ENCODE measurements around the gene STAMBPL1.
A peak's percentile ranks its signal among the peaks of the same experiment; 100 is the strongest.
"Not testable (repeated sequence)": the region's sequence is repeated elsewhere in the genome, so short reads cannot be mapped to it uniquely, and the experiment has no call there.

The STAMBPL1 gene

GRCh38 chr10:88858491-88858890, 21.6 kb upstream of the STAMBPL1 start:
- no peak for DNase-seq

GRCh38 chr10:88861036-88861435, 19.0 kb upstream of the STAMBPL1 start:
- DNase-seq: no peak

DNA sequence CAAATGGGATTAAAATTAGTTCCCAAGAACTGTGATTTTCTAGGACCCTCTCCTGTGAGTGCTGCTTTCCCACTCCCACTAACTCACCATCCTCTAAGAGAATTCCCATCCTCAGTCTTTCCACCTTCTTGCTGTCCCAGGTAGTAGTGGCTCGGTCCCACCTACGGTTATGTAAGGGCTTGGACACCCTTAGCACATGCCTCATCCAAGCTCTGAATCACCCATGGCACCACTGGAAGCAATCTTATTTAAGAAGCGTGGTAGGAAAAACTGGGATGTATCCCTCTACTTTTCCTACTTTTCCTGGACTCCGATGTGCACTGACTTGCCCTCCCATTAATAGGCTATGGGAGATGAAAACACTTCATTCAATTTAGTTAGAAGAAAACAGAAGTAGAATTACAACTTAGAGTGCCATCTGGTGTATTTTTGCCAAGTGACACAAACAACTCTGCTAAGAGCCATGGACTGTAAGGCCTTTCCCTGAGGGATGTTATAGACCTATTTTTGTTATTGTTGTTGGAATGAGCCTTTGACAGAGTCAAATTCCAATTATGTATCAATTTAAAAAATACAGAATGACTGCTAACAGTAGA, 14.7 kb upstream of the STAMBPL1 start:
- no peak for DNase-seq

- no peak for DNase-seq
Measured at GRCh38 chr10:88866454-88866853, 13.6 kb upstream of the STAMBPL1 start.

- DNase-seq: no peak
Measured at GRCh38 chr10:88870089-88870488, 10.0 kb upstream of the STAMBPL1 start.

- DNase-seq: no peak
Measured at GRCh38 chr10:88873757-88874156, 6.3 kb upstream of the STAMBPL1 start.

GRCh38 chr10:88874281-88874680, 5.8 kb upstream of the STAMBPL1 start:
- no peak for DNase-seq

DNA sequence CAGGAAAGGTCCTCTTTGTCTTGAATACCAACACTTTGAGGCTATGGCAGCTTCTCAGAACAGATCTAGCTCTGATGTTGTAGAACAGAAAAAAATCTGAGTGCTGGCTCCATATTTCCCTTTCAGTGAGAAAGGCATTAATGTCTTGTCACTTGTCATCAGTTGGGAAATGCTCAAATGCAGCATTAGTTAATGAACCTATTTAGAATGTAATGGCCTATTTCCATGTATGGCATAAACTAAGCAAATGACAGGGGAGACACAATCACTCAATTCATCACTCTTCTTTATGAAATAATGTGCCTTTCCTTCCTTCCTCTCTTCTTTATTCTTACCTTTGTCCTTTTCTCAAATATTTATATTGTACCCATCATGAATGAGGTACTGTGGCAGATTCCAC, 5.0 kb upstream of the STAMBPL1 start:
- no peak for DNase-seq

DNA sequence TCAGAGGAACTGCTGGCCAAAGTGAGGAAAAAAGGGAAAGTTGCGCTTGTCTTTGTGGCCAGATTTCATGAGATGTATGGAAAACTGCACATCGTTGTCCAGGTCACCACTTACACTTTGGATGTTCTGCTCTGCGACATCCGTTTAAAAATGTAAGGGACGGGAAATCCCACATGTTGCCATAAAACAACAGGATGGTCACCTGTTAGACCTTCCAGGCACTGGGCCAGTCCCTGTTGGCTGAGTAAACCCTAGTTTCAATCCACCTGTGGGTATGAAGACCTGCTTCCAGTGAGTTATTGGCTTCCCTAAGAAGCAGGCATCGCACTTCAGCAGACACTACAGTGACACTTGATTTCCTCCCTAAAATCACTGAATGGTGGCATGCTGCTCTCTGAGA, 2.7 kb upstream of the STAMBPL1 start:
- DNase-seq: no peak

DNA sequence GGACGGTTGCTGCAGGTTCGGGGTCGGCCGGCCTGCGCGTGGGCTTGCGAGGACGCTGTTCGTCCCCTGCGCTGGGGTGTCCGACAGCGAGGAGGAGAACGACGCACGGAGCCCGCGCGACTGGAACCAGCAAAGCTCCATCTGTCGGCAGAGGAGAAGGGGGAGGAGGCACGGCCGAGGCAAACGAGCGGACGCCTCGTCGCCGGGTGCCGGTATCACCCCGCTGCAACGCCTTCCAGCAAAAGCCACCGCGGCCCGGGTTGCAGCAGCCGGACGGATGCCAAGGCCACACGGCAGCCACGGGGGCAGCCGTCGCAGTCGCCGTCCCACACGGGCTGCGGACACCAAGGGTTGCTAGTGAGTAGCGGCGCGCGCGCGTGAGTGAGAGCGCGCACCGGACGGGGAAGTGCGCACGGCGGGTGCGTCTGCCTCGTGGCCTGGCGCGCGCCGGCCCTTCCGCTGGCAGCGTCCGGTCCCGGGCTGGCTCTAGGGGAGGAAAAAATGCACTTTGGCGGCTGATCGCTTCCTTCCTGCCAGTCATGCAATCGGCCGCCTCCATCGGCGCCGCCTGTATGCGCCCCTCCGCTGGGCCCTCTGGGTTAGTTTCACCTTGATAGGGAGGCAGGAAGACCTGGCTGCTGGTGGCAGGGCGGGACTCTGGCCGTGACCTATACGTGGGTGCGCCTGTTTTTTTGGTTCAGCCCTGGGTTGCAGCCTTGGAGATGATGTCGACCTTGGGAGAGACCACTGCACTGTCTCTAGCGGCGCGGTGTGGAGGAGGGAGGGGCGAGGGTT, 434 bp downstream of the STAMBPL1 start:
- DNase-seq: peak; percentile 54 to 60

DNA sequence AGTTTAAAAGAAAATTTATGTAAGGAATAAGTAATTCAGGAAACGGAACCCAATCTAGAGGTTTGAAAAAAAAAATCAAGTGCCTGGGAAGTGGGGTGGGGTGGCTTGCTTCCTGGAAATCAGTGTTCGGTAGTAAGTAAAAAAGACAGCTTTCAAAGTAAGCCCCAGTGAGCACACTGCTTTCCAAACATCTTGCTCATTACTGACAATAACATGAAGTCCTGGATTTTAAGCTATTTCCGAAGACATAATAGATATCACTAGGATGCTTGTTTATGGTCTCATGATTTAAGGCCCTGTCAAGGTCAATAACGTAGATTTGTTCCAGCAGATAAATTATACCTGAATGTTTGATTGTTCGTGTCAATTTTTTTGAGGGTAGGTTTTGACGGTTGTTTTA, 1.3 kb downstream of the STAMBPL1 start:
- DNase-seq: no peak

DNA sequence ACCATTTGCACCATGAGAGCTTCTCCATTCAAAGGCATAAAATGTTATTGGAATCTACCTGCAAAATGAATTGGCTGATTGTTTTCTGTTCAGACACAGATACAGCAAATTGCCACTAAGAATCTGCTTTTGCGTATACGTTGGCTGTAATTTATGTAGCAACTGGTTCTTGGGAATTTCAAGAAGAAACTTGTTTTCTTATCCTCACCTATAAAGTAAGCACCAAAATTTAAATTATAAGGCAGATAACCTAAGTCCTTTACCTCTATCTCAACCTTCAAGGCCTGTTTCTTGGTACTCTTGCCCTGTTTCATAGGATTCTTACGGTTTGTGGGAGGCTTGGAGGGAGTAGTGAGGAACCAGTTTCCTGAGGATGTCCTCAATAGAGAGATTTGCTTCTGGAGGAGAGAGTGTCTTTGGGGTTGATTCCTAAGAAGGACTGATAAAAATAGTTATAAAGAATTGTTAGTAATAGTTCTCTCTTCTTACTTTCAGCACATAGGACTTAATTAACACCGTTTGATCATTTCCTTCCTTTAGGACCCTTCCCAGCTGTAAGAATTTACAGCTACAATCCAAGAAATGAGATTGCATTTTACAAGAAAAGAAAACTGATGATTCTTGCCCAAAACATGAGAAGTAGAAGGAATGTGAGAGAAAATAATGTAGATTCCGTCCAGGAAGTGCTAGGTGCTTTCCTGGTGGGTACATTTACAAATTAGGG, 2.0 kb downstream of the STAMBPL1 start:
- no peak for DNase-seq

GRCh38 chr10:88882646-88883447, 2.8 kb downstream of the STAMBPL1 start:
- not testable (repeated sequence) for DNase-seq

DNA sequence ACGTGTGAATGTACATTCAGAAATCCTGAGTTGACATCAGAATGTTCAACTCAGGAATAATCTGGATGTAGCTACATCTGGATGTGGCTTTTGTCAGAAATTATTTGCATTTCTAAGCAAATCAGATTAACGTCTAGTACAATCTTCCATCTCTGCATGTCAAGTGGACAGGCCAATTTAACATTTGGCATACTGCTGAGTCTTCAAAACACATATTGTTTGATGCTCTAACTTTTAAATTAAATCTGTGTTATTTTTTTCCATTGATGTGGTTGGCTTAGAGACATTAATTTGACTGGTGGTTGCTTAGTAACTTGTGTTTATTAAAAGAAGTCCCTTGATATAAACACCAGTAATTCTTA, 3.4 kb downstream of the STAMBPL1 start:
- DNase-seq: no peak

GRCh38 chr10:88886557-88886956, 6.5 kb downstream of the STAMBPL1 start:
- no peak for DNase-seq

DNA sequence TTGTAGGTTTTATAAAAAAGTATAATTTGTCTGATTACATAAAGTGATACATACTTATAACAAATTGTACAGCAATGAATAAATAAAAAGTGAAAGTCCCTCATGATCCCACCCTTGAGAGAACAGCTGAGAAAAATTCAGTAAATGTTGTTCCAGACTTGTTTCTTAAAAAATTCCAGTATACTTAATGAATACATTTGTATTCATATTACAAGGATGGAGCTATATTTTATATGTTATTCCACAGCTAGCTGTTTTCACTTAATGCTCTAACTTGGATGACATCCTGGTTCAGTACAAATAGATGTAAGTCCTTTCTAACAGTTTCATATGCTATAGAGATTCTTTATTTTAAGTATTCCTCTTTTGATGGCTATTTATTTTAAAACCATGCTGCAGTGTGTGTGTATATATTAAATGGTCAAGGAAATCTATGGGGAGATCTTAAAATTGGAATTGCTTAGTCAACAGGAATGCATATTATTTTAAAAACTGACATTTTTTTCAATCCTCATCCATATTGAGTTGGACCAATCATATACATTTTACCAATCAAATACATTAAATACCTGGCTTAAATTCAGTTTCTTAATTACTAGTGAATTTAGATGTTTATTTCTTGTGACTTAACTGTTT, 8.9 kb downstream of the STAMBPL1 start:
- DNase-seq: no peak

- DNase-seq: no peak
Measured at GRCh38 chr10:88889559-88890337, 9.7 kb downstream of the STAMBPL1 start.

DNA sequence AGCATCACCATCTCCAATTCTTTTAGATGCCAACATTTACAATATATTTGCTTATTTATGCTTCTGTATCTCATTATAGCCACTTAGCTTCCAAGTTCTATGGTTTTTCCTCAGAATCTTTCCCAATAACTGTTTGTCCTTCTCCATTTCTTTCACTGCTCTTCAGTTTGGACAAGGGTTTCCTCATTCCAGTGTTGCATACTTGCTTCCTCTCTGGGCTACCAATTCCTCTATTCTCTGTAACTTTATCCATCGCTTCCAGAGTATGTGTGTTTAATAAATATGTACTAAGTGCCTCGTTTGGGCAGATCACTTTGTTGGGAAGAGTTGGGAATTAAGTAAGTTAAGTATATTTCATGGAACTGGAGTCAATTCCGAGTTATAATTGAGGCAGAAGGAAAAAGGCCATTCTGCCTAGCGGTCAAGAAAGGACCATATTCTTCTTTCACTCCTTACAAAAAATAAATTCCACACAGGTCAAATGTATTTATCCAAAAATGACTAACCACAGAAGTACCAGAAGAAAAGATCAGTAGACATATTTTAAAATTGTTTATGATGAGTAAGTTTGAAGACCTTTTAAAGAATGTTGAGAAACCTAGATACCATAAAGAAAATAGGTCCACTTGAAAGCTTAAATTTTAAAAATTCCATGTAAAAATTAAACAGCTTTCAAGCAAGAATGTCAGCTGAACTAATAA, 10.8 kb downstream of the STAMBPL1 start:
- no peak for DNase-seq

GRCh38 chr10:88892222-88892967, 12.3 kb downstream of the STAMBPL1 start:
- no peak for DNase-seq

GRCh38 chr10:88893611-88894010, 13.6 kb downstream of the STAMBPL1 start:
- DNase-seq: no peak

DNA sequence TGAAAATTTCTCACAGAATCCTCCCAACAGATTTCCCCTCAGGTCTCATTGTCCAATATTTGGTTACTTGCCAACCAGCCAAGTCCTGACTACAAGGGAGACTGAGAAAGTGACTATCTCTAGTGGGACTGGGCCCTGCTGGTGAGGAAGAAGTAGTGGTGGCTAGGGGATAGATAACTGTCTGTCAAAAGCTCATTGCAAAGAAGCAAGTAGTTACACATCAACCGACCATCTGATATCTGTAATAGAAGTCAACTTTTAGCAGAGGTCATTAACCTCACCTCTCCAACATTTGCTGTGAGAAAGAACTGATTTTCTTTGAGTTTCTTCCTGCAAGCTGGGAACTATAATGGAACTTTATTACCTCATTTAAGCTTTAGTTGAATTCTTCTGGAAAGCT, 15.2 kb downstream of the STAMBPL1 start:
- DNase-seq: no peak

All from activated CD4-positive, alpha-beta T cell treated with anti-CD3 and anti-CD28 coated beads, Interleukin-2, amount 50 U/mL, for 4 hours (primary cell).